Loucy (cell line): Measurements from ENCODE around the gene PITPNC1.

Experiments
- EZH2phosphoT487 ChIP-seq: fragments of 200-600 bp; IDR thresholded peaks from 2 replicates; pipeline ENCODE4 v1.6.1; 2018; ENCODE audit warnings: antibody characterized with exemption, mild to moderate bottlenecking, moderate library complexity, borderline replicate concordance
- TF ChIP-seq, protein P1 (sequence below): fragments of 200-600 bp; sonication (generic); conservative IDR thresholded peaks from 2 replicates; pipeline ENCODE4 v1.5.1; 2014; ENCODE audit warnings: mild to moderate bottlenecking, antibody characterized with exemption, low read length

- TF ChIP-seq, protein P1, sequence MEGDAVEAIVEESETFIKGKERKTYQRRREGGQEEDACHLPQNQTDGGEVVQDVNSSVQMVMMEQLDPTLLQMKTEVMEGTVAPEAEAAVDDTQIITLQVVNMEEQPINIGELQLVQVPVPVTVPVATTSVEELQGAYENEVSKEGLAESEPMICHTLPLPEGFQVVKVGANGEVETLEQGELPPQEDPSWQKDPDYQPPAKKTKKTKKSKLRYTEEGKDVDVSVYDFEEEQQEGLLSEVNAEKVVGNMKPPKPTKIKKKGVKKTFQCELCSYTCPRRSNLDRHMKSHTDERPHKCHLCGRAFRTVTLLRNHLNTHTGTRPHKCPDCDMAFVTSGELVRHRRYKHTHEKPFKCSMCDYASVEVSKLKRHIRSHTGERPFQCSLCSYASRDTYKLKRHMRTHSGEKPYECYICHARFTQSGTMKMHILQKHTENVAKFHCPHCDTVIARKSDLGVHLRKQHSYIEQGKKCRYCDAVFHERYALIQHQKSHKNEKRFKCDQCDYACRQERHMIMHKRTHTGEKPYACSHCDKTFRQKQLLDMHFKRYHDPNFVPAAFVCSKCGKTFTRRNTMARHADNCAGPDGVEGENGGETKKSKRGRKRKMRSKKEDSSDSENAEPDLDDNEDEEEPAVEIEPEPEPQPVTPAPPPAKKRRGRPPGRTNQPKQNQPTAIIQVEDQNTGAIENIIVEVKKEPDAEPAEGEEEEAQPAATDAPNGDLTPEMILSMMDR: no peak
- no peak for TF ChIP-seq EZH2phosphoT487
These were observed 330.4 kb downstream of the PITPNC1 start for GRCh38 chr17:67707442-67707841.
